ENCODE results near the gene GTF3C1. TPM values are rescaled to one million over a fixed set of nuclear protein-coding genes. Genes with fewer than 3 reads are reported as not detected.

The GTF3C1 gene
- total RNA-seq, 1 donor: 38.5 TPM

GRCh38 chr16:27543801-27544200, 5.9 kb downstream of the GTF3C1 start:
- peaks cover 7% of the 10 kb centered on the region for H3K4me1 ChIP-seq (ENCODE audit: insufficient read depth, low read length)
- H3K9me3 ChIP-seq (ENCODE audit: low read depth, low read length): no peaks in the 10 kb centered on the region
- no peak overlapping the region for H3K4me3 ChIP-seq (ENCODE audit: low read length)
- no peaks in the 10 kb centered on the region for H3K27me3 ChIP-seq (ENCODE audit: insufficient read depth, low read length)

- no peak overlapping the region for H3K4me3 ChIP-seq (ENCODE audit: low read length)
These were observed 10.1 kb downstream of the GTF3C1 start for GRCh38 chr16:27539636-27540035.

GRCh38 chr16:27539120-27539519, 10.6 kb downstream of the GTF3C1 start:
- Histone ChIP-seq H3K9me3 (ENCODE audit: low read depth, low read length) (no peaks in the 10 kb centered on the region), H3K4me3 (ENCODE audit: low read length) (no peak overlapping the region), H3K27me3 (ENCODE audit: insufficient read depth, low read length) (no peaks in the 10 kb centered on the region), H3K4me1 (ENCODE audit: insufficient read depth, low read length) (no peaks in the 10 kb centered on the region)

More at GRCh38 chr16:27539636-27540035, 10.1 kb downstream of the GTF3C1 start:
- H3K4me1 ChIP-seq (ENCODE audit: insufficient read depth, low read length): no peaks in the 10 kb centered on the region
- no peaks in the 10 kb centered on the region for H3K27me3 ChIP-seq (ENCODE audit: insufficient read depth, low read length)
- no peaks in the 10 kb centered on the region for H3K9me3 ChIP-seq (ENCODE audit: low read depth, low read length)

- H3K27me3 ChIP-seq (ENCODE audit: insufficient read depth, low read length): no peaks in the 10 kb centered on the region
- H3K4me3 ChIP-seq (ENCODE audit: low read length): no peak overlapping the region
These were observed 11.2 kb downstream of the GTF3C1 start for GRCh38 chr16:27538528-27538927.

GRCh38 chr16:27534256-27534655, 15.5 kb downstream of the GTF3C1 start:
- Histone ChIP-seq H3K4me1 (ENCODE audit: insufficient read depth, low read length) (no peaks in the 10 kb centered on the region), H3K27me3 (ENCODE audit: insufficient read depth, low read length) (no peaks in the 10 kb centered on the region), H3K9me3 (ENCODE audit: low read depth, low read length) (no peaks in the 10 kb centered on the region), H3K4me3 (ENCODE audit: low read length) (no peak overlapping the region)

More at GRCh38 chr16:27538528-27538927, 11.2 kb downstream of the GTF3C1 start:
- Histone ChIP-seq H3K9me3 (ENCODE audit: low read depth, low read length) (no peaks in the 10 kb centered on the region), H3K4me1 (ENCODE audit: insufficient read depth, low read length) (no peaks in the 10 kb centered on the region)

GRCh38 chr16:27531826-27532800, 17.6 kb downstream of the GTF3C1 start:
- no peak overlapping the region for H3K4me3 ChIP-seq (ENCODE audit: low read length)
- H3K27me3 ChIP-seq (ENCODE audit: insufficient read depth, low read length): no peaks in the 10 kb centered on the region
- H3K9me3 ChIP-seq (ENCODE audit: low read depth, low read length): no peaks in the 10 kb centered on the region
- no peaks in the 10 kb centered on the region for H3K4me1 ChIP-seq (ENCODE audit: insufficient read depth, low read length)

- Histone ChIP-seq H3K4me1 (ENCODE audit: insufficient read depth, low read length) (no peaks in the 10 kb centered on the region), H3K9me3 (ENCODE audit: low read depth, low read length) (no peaks in the 10 kb centered on the region), H3K27me3 (ENCODE audit: insufficient read depth, low read length) (no peaks in the 10 kb centered on the region), H3K4me3 (ENCODE audit: low read length) (no peak overlapping the region)
These were observed 18.5 kb downstream of the GTF3C1 start for GRCh38 chr16:27531186-27531585.

GRCh38 chr16:27529962-27530361, 19.8 kb downstream of the GTF3C1 start:
- Histone ChIP-seq H3K4me3 (ENCODE audit: low read length) (no peak overlapping the region), H3K9me3 (ENCODE audit: low read depth, low read length) (no peaks in the 10 kb centered on the region), H3K4me1 (ENCODE audit: insufficient read depth, low read length) (no peaks in the 10 kb centered on the region), H3K27me3 (ENCODE audit: insufficient read depth, low read length) (no peaks in the 10 kb centered on the region)

- no peaks in the 10 kb centered on the region for H3K9me3 ChIP-seq (ENCODE audit: low read depth, low read length)
- H3K4me3 ChIP-seq (ENCODE audit: low read length): no peak overlapping the region
- no peaks in the 10 kb centered on the region for H3K27me3 ChIP-seq (ENCODE audit: insufficient read depth, low read length)
- no peaks in the 10 kb centered on the region for H3K4me1 ChIP-seq (ENCODE audit: insufficient read depth, low read length)
These were observed 21.4 kb downstream of the GTF3C1 start for GRCh38 chr16:27528294-27528693.

GRCh38 chr16:27526180-27526579, 23.5 kb downstream of the GTF3C1 start:
- H3K27me3 ChIP-seq (ENCODE audit: insufficient read depth, low read length): no peaks in the 10 kb centered on the region
- H3K4me1 ChIP-seq (ENCODE audit: insufficient read depth, low read length): no peaks in the 10 kb centered on the region
- H3K9me3 ChIP-seq (ENCODE audit: low read depth, low read length): no peaks in the 10 kb centered on the region
- no peak overlapping the region for H3K4me3 ChIP-seq (ENCODE audit: low read length)

GRCh38 chr16:27522173-27522707, 27.5 kb downstream of the GTF3C1 start:
- no peak overlapping the region for H3K4me3 ChIP-seq (ENCODE audit: low read length)
- H3K27me3 ChIP-seq (ENCODE audit: insufficient read depth, low read length): no peaks in the 10 kb centered on the region
- no peaks in the 10 kb centered on the region for H3K9me3 ChIP-seq (ENCODE audit: low read depth, low read length)
- H3K4me1 ChIP-seq (ENCODE audit: insufficient read depth, low read length): no peaks in the 10 kb centered on the region

- no peaks in the 10 kb centered on the region for H3K9me3 ChIP-seq (ENCODE audit: low read depth, low read length)
- no peaks in the 10 kb centered on the region for H3K27me3 ChIP-seq (ENCODE audit: insufficient read depth, low read length)
- H3K4me3 ChIP-seq (ENCODE audit: low read length): no peak overlapping the region
- H3K4me1 ChIP-seq (ENCODE audit: insufficient read depth, low read length): no peaks in the 10 kb centered on the region
These were observed 28.6 kb downstream of the GTF3C1 start for GRCh38 chr16:27520982-27521673.

GRCh38 chr16:27518226-27518625, 31.5 kb downstream of the GTF3C1 start:
- Histone ChIP-seq H3K4me3 (ENCODE audit: low read length) (no peak overlapping the region), H3K27me3 (ENCODE audit: insufficient read depth, low read length) (no peaks in the 10 kb centered on the region), H3K9me3 (ENCODE audit: low read depth, low read length) (no peaks in the 10 kb centered on the region), H3K4me1 (ENCODE audit: insufficient read depth, low read length) (no peaks in the 10 kb centered on the region)

GRCh38 chr16:27517664-27518063, 32.0 kb downstream of the GTF3C1 start:
- H3K9me3 ChIP-seq (ENCODE audit: low read depth, low read length): no peaks in the 10 kb centered on the region
- H3K4me1 ChIP-seq (ENCODE audit: insufficient read depth, low read length): no peaks in the 10 kb centered on the region
- no peaks in the 10 kb centered on the region for H3K27me3 ChIP-seq (ENCODE audit: insufficient read depth, low read length)
- H3K4me3 ChIP-seq (ENCODE audit: low read length): no peak overlapping the region

GRCh38 chr16:27516365-27516764, 33.3 kb downstream of the GTF3C1 start:
- no peaks in the 10 kb centered on the region for H3K9me3 ChIP-seq (ENCODE audit: low read depth, low read length)
- no peak overlapping the region for H3K4me3 ChIP-seq (ENCODE audit: low read length)
- H3K27me3 ChIP-seq (ENCODE audit: insufficient read depth, low read length): no peaks in the 10 kb centered on the region
- no peaks in the 10 kb centered on the region for H3K4me1 ChIP-seq (ENCODE audit: insufficient read depth, low read length)

Measured in mononuclear cell (primary cell).